CD14-positive monocyte (primary cell): ENCODE results near the gene KIF21B. TPM values are rescaled to one million over a fixed set of nuclear protein-coding genes. Genes with fewer than 3 reads are reported as not detected.

Experiments
- DNase-seq, 3 donors: peaks; one replicate each; pipeline ENCODE4 v3.0.0-alpha.2; 2011 to 2022
- H2AFZ ChIP-seq: 2 replicates; pipeline ENCODE4 v1.6.0; 2012; ENCODE audit warnings: mild to moderate bottlenecking, low read depth, low read length, inconsistent platforms; ENCODE audit not compliant: insufficient read depth, poor library complexity, severe bottlenecking
- H3K27ac ChIP-seq, 2 donors: 1 replicate in 1 of 2; 2 replicates in 1 of 2; pipeline ENCODE4 v1.5.1; 2012 to 2013; ENCODE audit warnings: low read length in 2 of 2, control low read depth in 1 of 2, inconsistent platforms in 1 of 2, low read depth in 1 of 2, mild to moderate bottlenecking in 1 of 2
- H3K27me3 ChIP-seq, 2 donors: one replicate each; pipeline versions ENCODE4 v1.6.0 to v1.6.1; 2011 to 2013; ENCODE audit warnings: low read length in 2 of 2; ENCODE audit not compliant: control insufficient read depth in 2 of 2, insufficient read depth in 2 of 2
- H3K36me3 ChIP-seq, 2 donors: replicated peaks in 1 of 2; 1 replicate in 1 of 2; 2 replicates in 1 of 2; pipeline versions ENCODE4 v1.5.1 to v1.6.1; 2012 to 2013; ENCODE audit warnings: low read length in 2 of 2, control low read depth in 1 of 2, inconsistent platforms in 1 of 2, mild to moderate bottlenecking in 1 of 2; ENCODE audit not compliant: insufficient read depth in 2 of 2, control insufficient read depth in 1 of 2
- H3K4me1 ChIP-seq, 2 donors: 1 replicate in 1 of 2; 2 replicates in 1 of 2; pipeline versions ENCODE4 v1.5.1 to v1.6.1; 2012 to 2013; ENCODE audit warnings: low read length in 2 of 2, control low read depth in 1 of 2, inconsistent platforms in 1 of 2, mild to moderate bottlenecking in 1 of 2, moderate library complexity in 1 of 2; ENCODE audit not compliant: insufficient read depth in 2 of 2, control insufficient read depth in 1 of 2
- H3K4me2 ChIP-seq: replicated peaks from 2 replicates; pipeline ENCODE3; 2012; ENCODE audit warnings: low read length, moderate library complexity, mild to moderate bottlenecking; ENCODE audit not compliant: poor library complexity, severe bottlenecking; ENCODE audit errors: extremely low read depth
- H3K4me3 ChIP-seq, 3 experiments: fragments of 200-600 bp in 1 of 3; sonication (generic) in 1 of 3; replicated peaks in 1 of 3; 1 replicate in 2 of 3; 2 replicates in 1 of 3; pipeline ENCODE4 v1.5.1; 2011 to 2013; ENCODE audit warnings: low read length in 3 of 3, mild to moderate bottlenecking in 3 of 3, control low read depth in 2 of 3, low read depth in 2 of 3, inconsistent platforms in 1 of 3, moderate library complexity in 1 of 3
- H3K79me2 ChIP-seq: 2 replicates; pipeline ENCODE4 v1.6.0; 2012; ENCODE audit warnings: mild to moderate bottlenecking, control low read depth, inconsistent platforms, low read length, moderate library complexity; ENCODE audit not compliant: insufficient read depth
- H3K9ac ChIP-seq: 2 replicates; pipeline ENCODE4 v1.6.0; 2017; ENCODE audit warnings: low read length, mild to moderate bottlenecking; ENCODE audit not compliant: insufficient read depth, poor library complexity, severe bottlenecking
- H3K9me3 ChIP-seq, 2 donors: replicated peaks in 1 of 2; 1 replicate in 1 of 2; 2 replicates in 1 of 2; pipeline versions ENCODE4 v1.5.1 to v1.6.1; 2012 to 2013; ENCODE audit warnings: low read length in 2 of 2, control low read depth in 1 of 2; ENCODE audit not compliant: control insufficient read depth in 1 of 2, insufficient read depth in 1 of 2
- H4K20me1 ChIP-seq: 2 replicates; pipeline ENCODE4 v1.6.0; 2012; ENCODE audit warnings: mild to moderate bottlenecking, low read length, control low read depth, moderate library complexity; ENCODE audit not compliant: insufficient read depth
- H3K27ac Mint-ChIP-seq, 7 donors: one replicate each; pipeline ENCODE4 v1.8.0; 2020; ENCODE audit warnings: mild to moderate bottlenecking in 7 of 7, mixed read lengths in 7 of 7, moderate library complexity in 6 of 7, inconsistent platforms in 2 of 7
- H3K27me3 Mint-ChIP-seq, 3 donors: one replicate each; pipeline ENCODE4 v1.8.0; 2021 to 2022; ENCODE audit warnings: low read depth in 3 of 3, mild to moderate bottlenecking in 3 of 3, mixed read lengths in 3 of 3, moderate library complexity in 3 of 3, inconsistent platforms in 1 of 3
- H3K36me3 Mint-ChIP-seq, 2 donors: one replicate each; pipeline ENCODE4 v1.8.0; 2020; ENCODE audit warnings: mixed read lengths in 2 of 2, inconsistent platforms in 1 of 2, mild to moderate bottlenecking in 1 of 2
- H3K4me1 Mint-ChIP-seq: one replicate; pipeline ENCODE4 v1.8.0; 2020; ENCODE audit warnings: mild to moderate bottlenecking, mixed read lengths
- H3K4me3 Mint-ChIP-seq, 2 donors: one replicate each; pipeline ENCODE4 v1.8.0; 2020; ENCODE audit warnings: mild to moderate bottlenecking in 2 of 2, mixed read lengths in 2 of 2, moderate library complexity in 1 of 2
- H3K9me3 Mint-ChIP-seq, 7 donors: one replicate each; pipeline ENCODE4 v1.8.0; 2020 to 2022; ENCODE audit warnings: mixed read lengths in 7 of 7, mild to moderate bottlenecking in 6 of 7, moderate library complexity in 6 of 7, inconsistent platforms in 2 of 7
- CTCF ChIP-seq: fragments of 200-600 bp; IDR thresholded peaks from one replicate; pipeline ENCODE4 v1.8.0; 2022; ENCODE audit warnings: antibody characterized with exemption, mild to moderate bottlenecking
- WGBS: methylation state at CpG from one replicate; pipeline ENCODE4 v1.1.5; 2013; ENCODE audit warnings: missing lambda C conversion rate; ENCODE audit not compliant: insufficient coverage; 5-methylcytosine and 5-hydroxymethylcytosine counted together
- intact Hi-C, 2 donors: fragments of 100-400 bp; cut with micrococcal nuclease; formaldehyde crosslinking; loops; one replicate each; pipeline versions ENCODE4 v1.15.0 to v1.15.1; 2023
- polyA plus RNA-seq, 3 donors: library from polyadenylated mRNA; depleted of rRNA in 1 of 3; unstranded in 2 of 3; stranded (reverse) in 1 of 3; fragments of 300-500 nt in 2 of 3; fragments of >200 nt in 1 of 3; fragmentation: Illumina TruSeq in 2 of 3; gene quantifications; 1 replicate in 2 of 3; 2 replicates in 1 of 3; pipeline ENCODE4 v1.2.3, GENCODE V29; 2012 to 2021

KIF21B gene
- polyA plus RNA-seq, 3 donors: 0.18 to 9.8 (median 0.30) TPM

GRCh38 chr1:201063145-201063544 is 39.6 kb upstream of the KIF21B start:
- no peaks in the 10 kb centered on the region for H3K4me1 Mint-ChIP-seq
- H3K36me3 Mint-ChIP-seq: no peaks in the 10 kb centered on the region

DNA sequence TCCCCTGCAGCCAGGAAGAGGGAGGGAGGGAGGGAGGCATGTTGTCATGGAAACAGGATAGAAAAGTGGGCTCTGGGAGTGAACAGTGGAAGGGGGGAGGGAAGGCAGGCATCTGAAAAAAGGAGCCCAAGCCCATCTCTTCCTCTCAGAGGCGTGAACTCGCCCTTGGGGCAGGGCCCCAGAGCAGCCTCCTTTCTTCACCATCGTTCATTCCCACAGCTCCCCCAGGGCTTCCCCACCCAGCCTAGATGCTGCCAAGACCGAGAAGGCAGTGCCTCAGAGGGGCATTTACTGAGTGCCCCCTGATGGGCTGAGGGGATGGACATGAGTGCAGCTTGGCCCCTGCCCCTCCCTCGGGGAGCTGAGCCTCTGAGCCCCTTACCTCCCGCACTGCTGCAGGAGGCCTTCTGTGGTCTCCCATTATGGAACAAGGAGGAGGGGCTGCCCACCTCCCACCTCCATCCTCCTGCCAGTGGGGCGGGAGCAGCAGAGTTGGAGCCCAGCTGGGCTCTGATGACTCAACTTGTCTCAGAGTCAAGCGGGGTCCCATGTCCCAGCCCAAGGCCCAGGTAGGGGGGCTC is 39.1 kb upstream of the KIF21B start:
- no peaks in the 10 kb centered on the region for H4K20me1 ChIP-seq
- H3K27me3 ChIP-seq: no peaks in the 10 kb centered on the region
- Mint-ChIP-seq H3K36me3 (no peaks in the 10 kb centered on the region), H3K4me1 (no peaks in the 10 kb centered on the region), H3K27me3 (peaks cover 3 to 7% (median 6%) of the 10 kb centered on the region in 3 donors), H3K9me3 (no peaks in the 10 kb centered on the region), H3K27ac (no peak overlapping the region), H3K4me3 (no peak overlapping the region)
- WGBS: 100% methylated on average over 4 of the region's 8 CpGs
- H3K9me3 ChIP-seq: no peaks in the 10 kb centered on the region
- H3K79me2 ChIP-seq: no peaks in the 10 kb centered on the region
- H2AFZ ChIP-seq: no peak overlapping the region
- H3K4me3 ChIP-seq: no peak overlapping the region
- intact Hi-C loops: no loop called here
- no peak overlapping the region for H3K27ac ChIP-seq
- no peak for DNase-seq
- H3K36me3 ChIP-seq: no peaks in the 10 kb centered on the region
- H3K9ac ChIP-seq: no peak overlapping the region
- H3K4me1 ChIP-seq: no peaks in the 10 kb centered on the region
- H3K4me2 ChIP-seq: no peak overlapping the region
- TF ChIP-seq CTCF: no peak

More at GRCh38 chr1:201063145-201063544, 39.6 kb upstream of the KIF21B start:
- H3K4me3 Mint-ChIP-seq: no peak overlapping the region
- TF ChIP-seq CTCF: no peak
- Histone ChIP-seq H3K4me1 (no peaks in the 10 kb centered on the region), H3K9ac (no peak overlapping the region), H3K4me2 (no peak overlapping the region), H3K27ac (no peak overlapping the region), H3K9me3 (no peaks in the 10 kb centered on the region), H4K20me1 (no peaks in the 10 kb centered on the region), H2AFZ (no peak overlapping the region), H3K36me3 (no peaks in the 10 kb centered on the region), H3K27me3 (no peaks in the 10 kb centered on the region), H3K4me3 (no peak overlapping the region), H3K79me2 (no peaks in the 10 kb centered on the region)
- intact Hi-C loops: no loop called here
- no peaks in the 10 kb centered on the region for H3K9me3 Mint-ChIP-seq
- DNase-seq: no peak
- WGBS: 100% methylated on average over 3 of the region's 7 CpGs
- H3K27me3 Mint-ChIP-seq: peaks cover 3 to 6% (median 5%) of the 10 kb centered on the region in 3 donors
- no peak overlapping the region for H3K27ac Mint-ChIP-seq
